OCI-LY7 (cell line): ENCODE results near the gene CSNK2A1. TPM values are rescaled to one million over a fixed set of nuclear protein-coding genes. Genes with fewer than 3 reads are reported as not detected.

Source experiments
- BruUV-seq: library from RNA; stranded (reverse); fragments of 400-500 nt; replicated peaks from 2 replicates; lab custom pipeline; 2021; lab: Mats Ljungman, UMichigan
- CTCF ChIA-PET: fragments of 300-600 bp; sonication (Branson Sonifier 250); formaldehyde crosslinking; loops from one replicate; lab custom pipeline; 2022; ENCODE audit warnings: antibody characterized with exemption; ENCODE audit not compliant: unreplicated experiment; lab: Charles Lee
- POLR2A ChIA-PET: fragments of 300-600 bp; sonication (Branson Sonifier 250); formaldehyde crosslinking; loops from one replicate; lab custom pipeline; 2022; ENCODE audit warnings: antibody characterized with exemption; lab: Charles Lee
- DNase-seq: peaks from one replicate; pipeline ENCODE4 v3.0.0-alpha.2; 2015; ENCODE audit warnings: low spot score
- H2AFZ ChIP-seq: fragments of 200-600 bp; sonication (generic), shearing (Covaris generic); 2 replicates; pipeline ENCODE4 v1.6.1; 2014; ENCODE audit warnings: mild to moderate bottlenecking, antibody characterized with exemption, low read length, moderate library complexity
- H3K27ac ChIP-seq: fragments of 200-600 bp; sonication (generic); 2 replicates; pipeline ENCODE4 v1.5.1; 2014; ENCODE audit warnings: mixed run types, low read depth, mild to moderate bottlenecking, moderate library complexity, low read length, inconsistent platforms; ENCODE audit not compliant: poor library complexity, severe bottlenecking
- H3K36me3 ChIP-seq: fragments of 200-600 bp; sonication (generic); 2 replicates; pipeline ENCODE4 v1.6.1; 2014; ENCODE audit warnings: mild to moderate bottlenecking, antibody characterized with exemption, low read length, moderate library complexity, mixed read lengths; ENCODE audit not compliant: insufficient read depth
- H3K4me1 ChIP-seq: fragments of 200-600 bp; sonication (generic); 2 replicates; pipeline ENCODE4 v1.5.1; 2014; ENCODE audit warnings: mild to moderate bottlenecking, low read length; ENCODE audit not compliant: insufficient read depth, poor library complexity, severe bottlenecking
- H3K4me2 ChIP-seq: fragments of 200-600 bp; sonication (generic); 2 replicates; pipeline ENCODE4 v1.6.1; 2014; ENCODE audit warnings: mild to moderate bottlenecking, low read length
- H3K4me3 ChIP-seq: fragments of 200-600 bp; sonication (generic); 2 replicates; pipeline ENCODE4 v1.5.1; 2014; ENCODE audit warnings: mild to moderate bottlenecking, low read depth, low read length; ENCODE audit not compliant: poor library complexity, severe bottlenecking
- H3K79me2 ChIP-seq: fragments of 200-600 bp; sonication (generic); 2 replicates; pipeline ENCODE4 v1.6.1; 2016; ENCODE audit warnings: low read depth, mild to moderate bottlenecking, low read length, moderate library complexity, mixed read lengths; ENCODE audit not compliant: insufficient read depth
- H3K9me2 ChIP-seq: fragments of 200-600 bp; sonication (generic); 2 replicates; pipeline ENCODE4 v1.6.1; 2016; ENCODE audit warnings: mild to moderate bottlenecking, low read length, mixed read lengths; ENCODE audit not compliant: insufficient read depth
- H3K9me3 ChIP-seq: fragments of 200-600 bp; sonication (generic); 2 replicates; pipeline ENCODE4 v1.6.1; 2014; ENCODE audit warnings: mild to moderate bottlenecking, mixed run types, low read length, mixed read lengths
- H4K20me1 ChIP-seq: fragments of 200-600 bp; sonication (generic); 2 replicates; pipeline ENCODE4 v1.6.1; 2014; ENCODE audit warnings: mild to moderate bottlenecking, antibody characterized with exemption, low read length, moderate library complexity, mixed read lengths; ENCODE audit not compliant: insufficient read depth
- EZH2phosphoT487 ChIP-seq: fragments of 200-600 bp; sonication (generic); IDR thresholded peaks from 2 replicates; pipeline ENCODE4 v1.6.1; 2018; ENCODE audit warnings: low read depth, borderline replicate concordance, mild to moderate bottlenecking, mixed run types, antibody characterized with exemption, low read length, moderate library complexity, mixed read lengths
- intact Hi-C: fragments of 100-400 bp; cut with micrococcal nuclease; formaldehyde crosslinking; loops from one replicate; pipeline ENCODE4 v1.10.0; 2022; ENCODE audit not compliant: unreplicated experiment
- small RNA-seq: library from RNA; depleted of rRNA; stranded (forward); fragments of <200 nt; gene quantifications from one replicate; pipeline ENCODE3, GENCODE V24; 2014
- total RNA-seq, 2 experiments: library from RNA; depleted of rRNA in 1 of 2; stranded (reverse); fragments of >200 nt in 1 of 2; shearing (Covaris generic) in 1 of 2; gene quantifications; 2 replicates each; pipeline ENCODE4 v1.2.3, GENCODE V29; 2014 to 2022
- TF ChIP-seq, protein P1 (sequence below): fragments of 200-600 bp; sonication (generic); conservative IDR thresholded peaks from 2 replicates; pipeline ENCODE4 v1.5.1; 2014; ENCODE audit warnings: mild to moderate bottlenecking, antibody characterized with exemption, low read length, moderate library complexity, mixed read lengths

Gene CSNK2A1
- total RNA-seq, 2 experiments from 2014 or later, result 90.8 to 164 TPM

- Histone ChIP-seq H3K9me2 (no peaks in the 10 kb centered on the region), H3K4me1 (no peaks in the 10 kb centered on the region), H3K9me3 (no peaks in the 10 kb centered on the region), H3K27ac (no peak overlapping the region), H3K4me2 (no peak overlapping the region), H2AFZ (no peak overlapping the region), H3K4me3 (no peak overlapping the region), H3K79me2 (no peaks in the 10 kb centered on the region), H3K36me3 (peaks cover 72% of the 10 kb centered on the region), H4K20me1 (no peaks in the 10 kb centered on the region)
- no peak for DNase-seq
- POLR2A ChIA-PET, result interaction anchor here (0.6 kb wide), 1 partner anchor 65 kb away, joined by 7 read pairs; no protein-coding TSS in a partner anchor
- intact Hi-C loops, result no loop called here
- TF ChIP-seq EZH2phosphoT487, result no peak
- TF ChIP-seq, protein P1, sequence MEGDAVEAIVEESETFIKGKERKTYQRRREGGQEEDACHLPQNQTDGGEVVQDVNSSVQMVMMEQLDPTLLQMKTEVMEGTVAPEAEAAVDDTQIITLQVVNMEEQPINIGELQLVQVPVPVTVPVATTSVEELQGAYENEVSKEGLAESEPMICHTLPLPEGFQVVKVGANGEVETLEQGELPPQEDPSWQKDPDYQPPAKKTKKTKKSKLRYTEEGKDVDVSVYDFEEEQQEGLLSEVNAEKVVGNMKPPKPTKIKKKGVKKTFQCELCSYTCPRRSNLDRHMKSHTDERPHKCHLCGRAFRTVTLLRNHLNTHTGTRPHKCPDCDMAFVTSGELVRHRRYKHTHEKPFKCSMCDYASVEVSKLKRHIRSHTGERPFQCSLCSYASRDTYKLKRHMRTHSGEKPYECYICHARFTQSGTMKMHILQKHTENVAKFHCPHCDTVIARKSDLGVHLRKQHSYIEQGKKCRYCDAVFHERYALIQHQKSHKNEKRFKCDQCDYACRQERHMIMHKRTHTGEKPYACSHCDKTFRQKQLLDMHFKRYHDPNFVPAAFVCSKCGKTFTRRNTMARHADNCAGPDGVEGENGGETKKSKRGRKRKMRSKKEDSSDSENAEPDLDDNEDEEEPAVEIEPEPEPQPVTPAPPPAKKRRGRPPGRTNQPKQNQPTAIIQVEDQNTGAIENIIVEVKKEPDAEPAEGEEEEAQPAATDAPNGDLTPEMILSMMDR, result no peak
- BruUV-seq, result no TSS peak
- CTCF ChIA-PET, result no interaction called here
Measured at GRCh38 chr20:426566-426965, 117.0 kb downstream of the CSNK2A1 start.

Small RNAs within 50 kb of the gene (small RNA-seq; reads per million reads assigned to genes)
- not detected for gene RF00019

Other genes with a start within 250 kb of the CSNK2A1 start
- 39.8 and 45.3 TPM in 2 replicates for gene ZCCHC3, start 246.2 kb downstream of the CSNK2A1 start, total RNA-seq (2014; rRNA removed; shearing (Covaris generic))
- gene ZCCHC3, start 246.2 kb downstream of the CSNK2A1 start, total RNA-seq (2022), result 34.8 and 35.6 TPM in 2 replicates
- 12.9 and 16.4 TPM in 2 replicates for gene SOX12, start 218.2 kb downstream of the CSNK2A1 start, total RNA-seq (2014; rRNA removed; shearing (Covaris generic))
- 43.8 and 46.6 TPM in 2 replicates for gene SOX12, start 218.2 kb downstream of the CSNK2A1 start, total RNA-seq (2022)
- 0.32 and 0.49 TPM in 2 replicates for gene NRSN2, start 196.7 kb downstream of the CSNK2A1 start, total RNA-seq (2014; rRNA removed; shearing (Covaris generic))
- gene NRSN2, start 196.7 kb downstream of the CSNK2A1 start, total RNA-seq (2022), result 0.66 and 0.86 TPM in 2 replicates
- gene TRIB3, start 163.0 kb downstream of the CSNK2A1 start, total RNA-seq (2014; rRNA removed; shearing (Covaris generic)), result 87.2 and 114 TPM in 2 replicates
- 92.7 and 111 TPM in 2 replicates for gene TRIB3, start 163.0 kb downstream of the CSNK2A1 start, total RNA-seq (2022)
- 61.8 and 82.9 TPM in 2 replicates for gene RBCK1, start 135.5 kb downstream of the CSNK2A1 start, total RNA-seq (2014; rRNA removed; shearing (Covaris generic))
- 140 and 151 TPM in 2 replicates for gene RBCK1, start 135.5 kb downstream of the CSNK2A1 start, total RNA-seq (2022)
- gene TBC1D20, start 81.3 kb downstream of the CSNK2A1 start, total RNA-seq (2014; rRNA removed; shearing (Covaris generic)), result 20.8 and 22.1 TPM in 2 replicates
- 17.4 and 19.0 TPM in 2 replicates for gene TBC1D20, start 81.3 kb downstream of the CSNK2A1 start, total RNA-seq (2022)
- not detected in 2 replicates for gene TCF15, start 66.5 kb upstream of the CSNK2A1 start, total RNA-seq (2014; rRNA removed; shearing (Covaris generic))
- not detected in 2 replicates for gene TCF15, start 66.5 kb upstream of the CSNK2A1 start, total RNA-seq (2022)
- gene SRXN1, start 109.4 kb upstream of the CSNK2A1 start, total RNA-seq (2014; rRNA removed; shearing (Covaris generic)), result 12.4 and 18.6 TPM in 2 replicates
- 17.1 and 19.8 TPM in 2 replicates for gene SRXN1, start 109.4 kb upstream of the CSNK2A1 start, total RNA-seq (2022)
- not detected in 2 replicates for gene SCRT2, start 132.0 kb upstream of the CSNK2A1 start, total RNA-seq (2014; rRNA removed; shearing (Covaris generic))
- not detected in 2 replicates for gene SCRT2, start 132.0 kb upstream of the CSNK2A1 start, total RNA-seq (2022)
- not detected in 2 replicates for gene SLC52A3, start 224.7 kb upstream of the CSNK2A1 start, total RNA-seq (2014; rRNA removed; shearing (Covaris generic))
- not detected in 2 replicates for gene SLC52A3, start 224.7 kb upstream of the CSNK2A1 start, total RNA-seq (2022)